Stimulated activated CD4-positive, alpha-beta T cell treated with anti-CD3 and anti-CD28 coated beads, TNF-alpha, amount 100 ng/mL, for 48 hours (primary cell): Measurements from ENCODE around the gene EDNRA.
"Not testable (repeated sequence)": the region's sequence is repeated elsewhere in the genome, so short reads cannot be mapped to it uniquely, and the experiment has no call there.

Experiments used
- DNase-seq, 3 donors: peaks; one replicate each; pipeline ENCODE4 v3.0.0-alpha.2; 2020; ENCODE audit warnings: low read depth in 3 of 3

The EDNRA gene

GRCh38 chr4:147480891-147481576 is at the start of gene EDNRA:
TSS of gene EDNRA (plus strand) at chr4:147481097. CDS start at chr4:147485682, 4,585 bp downstream.
- no peak for DNase-seq

- DNase-seq = not testable (repeated sequence)
These were observed 46.5 kb upstream of the EDNRA start for GRCh38 chr4:147434370-147434769.

GRCh38 chr4:147440442-147440841 is 40.5 kb upstream of the EDNRA start:
- no peak for DNase-seq

- no peak for DNase-seq
These were observed 33.1 kb upstream of the EDNRA start for GRCh38 chr4:147447786-147448185.

GRCh38 chr4:147453561-147454141 is 27.2 kb upstream of the EDNRA start:
- no peak for DNase-seq

GRCh38 chr4:147456706-147457105 is 24.2 kb upstream of the EDNRA start:
- DNase-seq = no peak

GRCh38 chr4:147461161-147461560 is 19.7 kb upstream of the EDNRA start:
- no peak for DNase-seq

- no peak for DNase-seq
These were observed 17.8 kb upstream of the EDNRA start for GRCh38 chr4:147463065-147463464.

GRCh38 chr4:147465461-147465860 is 15.4 kb upstream of the EDNRA start:
- no peak for DNase-seq

- DNase-seq = no peak
These were observed 3.5 kb upstream of the EDNRA start for GRCh38 chr4:147477439-147477838.

GRCh38 chr4:147479376-147479775 is 1.5 kb upstream of the EDNRA start:
- DNase-seq = no peak

GRCh38 chr4:147479786-147480185 is 1.1 kb upstream of the EDNRA start:
- no peak for DNase-seq

- no peak for DNase-seq
These were observed 401 bp upstream of the EDNRA start for GRCh38 chr4:147480502-147480890.

GRCh38 chr4:147481577-147482109 is 746 bp downstream of the EDNRA start:
- DNase-seq = no peak

GRCh38 chr4:147482281-147482680 is 1.4 kb downstream of the EDNRA start:
- DNase-seq = no peak

GRCh38 chr4:147485167-147485566 is 4.3 kb downstream of the EDNRA start:
- no peak for DNase-seq

- DNase-seq = no peak
These were observed 6.7 kb downstream of the EDNRA start for GRCh38 chr4:147487616-147488015.

GRCh38 chr4:147488556-147488955 is 7.7 kb downstream of the EDNRA start:
- no peak for DNase-seq

GRCh38 chr4:147491086-147491485 is 10.2 kb downstream of the EDNRA start:
- DNase-seq = no peak

GRCh38 chr4:147492306-147492705 is 11.4 kb downstream of the EDNRA start:
- DNase-seq = no peak

- no peak for DNase-seq
These were observed 11.9 kb downstream of the EDNRA start for GRCh38 chr4:147492761-147493160.

- no peak for DNase-seq
These were observed 12.4 kb downstream of the EDNRA start for GRCh38 chr4:147493307-147493706.

- DNase-seq = no peak
These were observed 13.4 kb downstream of the EDNRA start for GRCh38 chr4:147494301-147494700.
